ENCODE measurements around the gene SLC6A7. TPM values are rescaled to one million over a fixed set of nuclear protein-coding genes. Genes with fewer than 3 reads are reported as not detected.
A peak's percentile ranks its signal among the peaks of the same experiment; 100 is the strongest.

The SLC6A7 gene
- total RNA-seq, 1 experiment from 2014 or later: 0.04 TPM

GRCh38 chr5:150163035-150163434, 26.8 kb upstream of the SLC6A7 start (continued):
- TF ChIP-seq E2F5 (CRISPR knock-in tag; IDR thresholded peaks at IDR 0.05) (no peak), FOXK1 (CRISPR knock-in tag; IDR thresholded peaks at IDR 0.05) (no peak), ZMAT4 (CRISPR knock-in tag; IDR thresholded peaks at IDR 0.05) (no peak)
- TF ChIP-seq, protein P1, sequence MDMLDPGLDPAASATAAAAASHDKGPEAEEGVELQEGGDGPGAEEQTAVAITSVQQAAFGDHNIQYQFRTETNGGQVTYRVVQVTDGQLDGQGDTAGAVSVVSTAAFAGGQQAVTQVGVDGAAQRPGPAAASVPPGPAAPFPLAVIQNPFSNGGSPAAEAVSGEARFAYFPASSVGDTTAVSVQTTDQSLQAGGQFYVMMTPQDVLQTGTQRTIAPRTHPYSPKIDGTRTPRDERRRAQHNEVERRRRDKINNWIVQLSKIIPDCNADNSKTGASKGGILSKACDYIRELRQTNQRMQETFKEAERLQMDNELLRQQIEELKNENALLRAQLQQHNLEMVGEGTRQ (CRISPR knock-in tag; IDR thresholded peaks at IDR 0.05): no peak
- TF ChIP-seq, protein P2, sequence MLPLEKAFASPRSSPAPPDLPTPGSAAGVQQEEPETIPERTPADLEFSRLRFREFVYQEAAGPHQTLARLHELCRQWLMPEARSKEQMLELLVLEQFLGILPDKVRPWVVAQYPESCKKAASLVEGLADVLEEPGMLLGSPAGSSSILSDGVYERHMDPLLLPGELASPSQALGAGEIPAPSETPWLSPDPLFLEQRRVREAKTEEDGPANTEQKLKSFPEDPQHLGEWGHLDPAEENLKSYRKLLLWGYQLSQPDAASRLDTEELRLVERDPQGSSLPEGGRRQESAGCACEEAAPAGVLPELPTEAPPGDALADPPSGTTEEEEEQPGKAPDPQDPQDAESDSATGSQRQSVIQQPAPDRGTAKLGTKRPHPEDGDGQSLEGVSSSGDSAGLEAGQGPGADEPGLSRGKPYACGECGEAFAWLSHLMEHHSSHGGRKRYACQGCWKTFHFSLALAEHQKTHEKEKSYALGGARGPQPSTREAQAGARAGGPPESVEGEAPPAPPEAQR (CRISPR knock-in tag; IDR thresholded peaks at IDR 0.05): no peak
- TF ChIP-seq, protein P3, sequence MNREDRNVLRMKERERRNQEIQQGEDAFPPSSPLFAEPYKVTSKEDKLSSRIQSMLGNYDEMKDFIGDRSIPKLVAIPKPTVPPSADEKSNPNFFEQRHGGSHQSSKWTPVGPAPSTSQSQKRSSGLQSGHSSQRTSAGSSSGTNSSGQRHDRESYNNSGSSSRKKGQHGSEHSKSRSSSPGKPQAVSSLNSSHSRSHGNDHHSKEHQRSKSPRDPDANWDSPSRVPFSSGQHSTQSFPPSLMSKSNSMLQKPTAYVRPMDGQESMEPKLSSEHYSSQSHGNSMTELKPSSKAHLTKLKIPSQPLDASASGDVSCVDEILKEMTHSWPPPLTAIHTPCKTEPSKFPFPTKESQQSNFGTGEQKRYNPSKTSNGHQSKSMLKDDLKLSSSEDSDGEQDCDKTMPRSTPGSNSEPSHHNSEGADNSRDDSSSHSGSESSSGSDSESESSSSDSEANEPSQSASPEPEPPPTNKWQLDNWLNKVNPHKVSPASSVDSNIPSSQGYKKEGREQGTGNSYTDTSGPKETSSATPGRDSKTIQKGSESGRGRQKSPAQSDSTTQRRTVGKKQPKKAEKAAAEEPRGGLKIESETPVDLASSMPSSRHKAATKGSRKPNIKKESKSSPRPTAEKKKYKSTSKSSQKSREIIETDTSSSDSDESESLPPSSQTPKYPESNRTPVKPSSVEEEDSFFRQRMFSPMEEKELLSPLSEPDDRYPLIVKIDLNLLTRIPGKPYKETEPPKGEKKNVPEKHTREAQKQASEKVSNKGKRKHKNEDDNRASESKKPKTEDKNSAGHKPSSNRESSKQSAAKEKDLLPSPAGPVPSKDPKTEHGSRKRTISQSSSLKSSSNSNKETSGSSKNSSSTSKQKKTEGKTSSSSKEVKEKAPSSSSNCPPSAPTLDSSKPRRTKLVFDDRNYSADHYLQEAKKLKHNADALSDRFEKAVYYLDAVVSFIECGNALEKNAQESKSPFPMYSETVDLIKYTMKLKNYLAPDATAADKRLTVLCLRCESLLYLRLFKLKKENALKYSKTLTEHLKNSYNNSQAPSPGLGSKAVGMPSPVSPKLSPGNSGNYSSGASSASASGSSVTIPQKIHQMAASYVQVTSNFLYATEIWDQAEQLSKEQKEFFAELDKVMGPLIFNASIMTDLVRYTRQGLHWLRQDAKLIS (CRISPR knock-in tag; IDR thresholded peaks at IDR 0.05; ENCODE audit: borderline replicate concordance): no peak

GRCh38 chr5:150163547-150164059, 26.3 kb upstream of the SLC6A7 start:
- ChIA-PET CTCF (interaction anchor here (1.6 to 3.9 kb wide), 3 partner anchors 12 to 55 kb away, joined by 4 to 23 read pairs (median 6); no protein-coding TSS in a partner anchor), POLR2A (interaction anchor here (0.7 kb wide), 1 partner anchor 138 kb away, joined by 5 read pairs; no protein-coding TSS in a partner anchor)
- TF ChIP-seq GABPB1 (CRISPR knock-in tag; IDR thresholded peaks at IDR 0.05) (no peak), NFYB (CRISPR knock-in tag; conservative IDR thresholded peaks at IDR 0.05; ENCODE audit: low read depth) (no peak), ZNF121 (CRISPR knock-in tag; IDR thresholded peaks at IDR 0.05) (no peak), NR2C2 (CRISPR knock-in tag; IDR thresholded peaks at IDR 0.05) (no peak), TEAD1 (CRISPR knock-in tag; IDR thresholded peaks at IDR 0.05) (no peak), NFE2L1 (CRISPR knock-in tag; IDR thresholded peaks at IDR 0.05) (no peak), E2F5 (CRISPR knock-in tag; IDR thresholded peaks at IDR 0.05) (no peak), JAZF1 (CRISPR knock-in tag; IDR thresholded peaks at IDR 0.05) (no peak), ZMAT4 (CRISPR knock-in tag; IDR thresholded peaks at IDR 0.05) (no peak), MXD4 (CRISPR knock-in tag; IDR thresholded peaks at IDR 0.05; ENCODE audit: borderline replicate concordance) (no peak), KAT7 (CRISPR knock-in tag; IDR thresholded peaks at IDR 0.05; ENCODE audit: borderline replicate concordance) (no peak)
- TF ChIP-seq, protein P4, sequence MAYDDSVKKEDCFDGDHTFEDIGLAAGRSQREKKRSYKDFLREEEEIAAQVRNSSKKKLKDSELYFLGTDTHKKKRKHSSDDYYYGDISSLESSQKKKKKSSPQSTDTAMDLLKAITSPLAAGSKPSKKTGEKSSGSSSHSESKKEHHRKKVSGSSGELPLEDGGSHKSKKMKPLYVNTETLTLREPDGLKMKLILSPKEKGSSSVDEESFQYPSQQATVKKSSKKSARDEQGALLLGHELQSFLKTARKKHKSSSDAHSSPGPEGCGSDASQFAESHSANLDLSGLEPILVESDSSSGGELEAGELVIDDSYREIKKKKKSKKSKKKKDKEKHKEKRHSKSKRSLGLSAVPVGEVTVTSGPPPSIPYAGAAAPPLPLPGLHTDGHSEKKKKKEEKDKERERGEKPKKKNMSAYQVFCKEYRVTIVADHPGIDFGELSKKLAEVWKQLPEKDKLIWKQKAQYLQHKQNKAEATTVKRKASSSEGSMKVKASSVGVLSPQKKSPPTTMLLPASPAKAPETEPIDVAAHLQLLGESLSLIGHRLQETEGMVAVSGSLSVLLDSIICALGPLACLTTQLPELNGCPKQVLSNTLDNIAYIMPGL (CRISPR knock-in tag; IDR thresholded peaks at IDR 0.05): no peak
- TF ChIP-seq, protein P1 (CRISPR knock-in tag; IDR thresholded peaks at IDR 0.05): no peak
- TF ChIP-seq, protein P5, sequence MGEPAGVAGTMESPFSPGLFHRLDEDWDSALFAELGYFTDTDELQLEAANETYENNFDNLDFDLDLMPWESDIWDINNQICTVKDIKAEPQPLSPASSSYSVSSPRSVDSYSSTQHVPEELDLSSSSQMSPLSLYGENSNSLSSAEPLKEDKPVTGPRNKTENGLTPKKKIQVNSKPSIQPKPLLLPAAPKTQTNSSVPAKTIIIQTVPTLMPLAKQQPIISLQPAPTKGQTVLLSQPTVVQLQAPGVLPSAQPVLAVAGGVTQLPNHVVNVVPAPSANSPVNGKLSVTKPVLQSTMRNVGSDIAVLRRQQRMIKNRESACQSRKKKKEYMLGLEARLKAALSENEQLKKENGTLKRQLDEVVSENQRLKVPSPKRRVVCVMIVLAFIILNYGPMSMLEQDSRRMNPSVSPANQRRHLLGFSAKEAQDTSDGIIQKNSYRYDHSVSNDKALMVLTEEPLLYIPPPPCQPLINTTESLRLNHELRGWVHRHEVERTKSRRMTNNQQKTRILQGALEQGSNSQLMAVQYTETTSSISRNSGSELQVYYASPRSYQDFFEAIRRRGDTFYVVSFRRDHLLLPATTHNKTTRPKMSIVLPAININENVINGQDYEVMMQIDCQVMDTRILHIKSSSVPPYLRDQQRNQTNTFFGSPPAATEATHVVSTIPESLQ (CRISPR knock-in tag; IDR thresholded peaks at IDR 0.05): no peak
- ATAC-seq (peak; percentile 17), DNase-seq (ENCODE audit: low spot score) (peak; percentile 51)
- Mint-ChIP-seq H3K4me1 (peaks cover 30% of the 10 kb centered on the region), H3K36me3 (no peaks in the 10 kb centered on the region), H3K9me3 (no peaks in the 10 kb centered on the region), H3K27me3 (ENCODE audit: low read depth) (peaks cover 67% of the 10 kb centered on the region), H3K27ac (no peak overlapping the region), H3K4me3 (no peak overlapping the region)

All from WTC11 (cell line).